Astrocyte (in vitro differentiated cells and primary cell): ENCODE results near the gene OSBP2. TPM values are rescaled to one million over a fixed set of nuclear protein-coding genes. Genes with fewer than 3 reads are reported as not detected.

Experiments used
- DNase-seq: peaks from one replicate; pipeline ENCODE4 v3.0.0-alpha.2; 2010; ENCODE audit warnings: low read depth
- FAIRE-seq: peaks from 2 replicates; lab custom pipeline; 2011; peaks lifted over from hg19 to GRCh38; lab: Jason Lieb, UNC
- H2AFZ ChIP-seq: 2 replicates; pipeline ENCODE4 v1.6.0; 2012; ENCODE audit warnings: low read depth, low read length, inconsistent platforms
- H3K27ac ChIP-seq: 2 replicates; pipeline ENCODE4 v1.5.1; 2011; ENCODE audit warnings: low read depth, low read length, inconsistent platforms
- H3K27me3 ChIP-seq: 2 replicates; pipeline ENCODE4 v1.6.0; 2011; ENCODE audit warnings: low read length, inconsistent platforms; ENCODE audit not compliant: insufficient read depth
- H3K36me3 ChIP-seq: 2 replicates; pipeline ENCODE4 v1.5.1; 2011; ENCODE audit warnings: low read length, inconsistent platforms; ENCODE audit not compliant: insufficient read depth
- H3K4me1 ChIP-seq: 2 replicates; pipeline ENCODE4 v1.5.1; 2011; ENCODE audit warnings: low read length, inconsistent platforms; ENCODE audit not compliant: insufficient read depth
- H3K4me2 ChIP-seq: 2 replicates; pipeline ENCODE4 v1.6.0; 2012; ENCODE audit warnings: low read length, inconsistent platforms
- H3K4me3 ChIP-seq: 2 replicates; pipeline ENCODE4 v1.5.1; 2011; ENCODE audit warnings: low read depth, mild to moderate bottlenecking, low read length, inconsistent platforms; ENCODE audit not compliant: insufficient read depth
- H3K79me2 ChIP-seq: 2 replicates; pipeline ENCODE4 v1.6.0; 2012; ENCODE audit warnings: mild to moderate bottlenecking, low read length, inconsistent platforms; ENCODE audit not compliant: insufficient read depth
- H3K9ac ChIP-seq: 2 replicates; pipeline ENCODE4 v1.6.0; 2012; ENCODE audit warnings: mild to moderate bottlenecking, low read length, inconsistent platforms
- H3K9me3 ChIP-seq: 2 replicates; pipeline ENCODE4 v1.5.1; 2012; ENCODE audit warnings: low read depth, mild to moderate bottlenecking, low read length, inconsistent platforms; ENCODE audit not compliant: insufficient read depth
- H4K20me1 ChIP-seq: 2 replicates; pipeline ENCODE4 v1.6.0; 2012; ENCODE audit warnings: low read length, inconsistent platforms; ENCODE audit not compliant: insufficient read depth
- H3K27ac Mint-ChIP-seq: one replicate; pipeline ENCODE4 v1.8.0; 2021; ENCODE audit warnings: mild to moderate bottlenecking, mixed read lengths; ENCODE audit not compliant: unreplicated experiment
- H3K27me3 Mint-ChIP-seq: one replicate; pipeline ENCODE4 v1.8.0; 2021; ENCODE audit warnings: low read depth, mixed read lengths; ENCODE audit not compliant: unreplicated experiment
- H3K36me3 Mint-ChIP-seq: one replicate; pipeline ENCODE4 v1.8.0; 2021; ENCODE audit warnings: low read depth, mixed read lengths; ENCODE audit not compliant: unreplicated experiment
- H3K4me1 Mint-ChIP-seq: one replicate; pipeline ENCODE4 v1.8.0; 2021; ENCODE audit warnings: low read depth, mixed read lengths; ENCODE audit not compliant: unreplicated experiment
- H3K4me3 Mint-ChIP-seq: one replicate; pipeline ENCODE4 v1.8.0; 2021; ENCODE audit warnings: mild to moderate bottlenecking, moderate library complexity, mixed read lengths; ENCODE audit not compliant: unreplicated experiment
- H3K9me3 Mint-ChIP-seq: one replicate; pipeline ENCODE4 v1.8.0; 2021; ENCODE audit warnings: mild to moderate bottlenecking, mixed read lengths; ENCODE audit not compliant: unreplicated experiment
- EZH2 ChIP-seq: IDR thresholded peaks from 2 replicates; pipeline ENCODE4 v1.6.1; 2012; ENCODE audit warnings: mild to moderate bottlenecking, low read length, inconsistent platforms; ENCODE audit not compliant: insufficient read depth
- total RNA-seq: library from RNA; stranded (reverse); gene quantifications from 2 replicates; pipeline ENCODE4 v1.2.1, GENCODE V29; 2021
- TF ChIP-seq, protein P1 (sequence below): IDR thresholded peaks from 2 replicates; pipeline ENCODE4 v1.5.1; 2011; ENCODE audit warnings: low read depth, mild to moderate bottlenecking, inconsistent platforms, low read length, moderate library complexity; ENCODE audit not compliant: insufficient read depth

Gene OSBP2
- total RNA-seq, 1 donor from 2014 or later = 0.48 TPM

DNA sequence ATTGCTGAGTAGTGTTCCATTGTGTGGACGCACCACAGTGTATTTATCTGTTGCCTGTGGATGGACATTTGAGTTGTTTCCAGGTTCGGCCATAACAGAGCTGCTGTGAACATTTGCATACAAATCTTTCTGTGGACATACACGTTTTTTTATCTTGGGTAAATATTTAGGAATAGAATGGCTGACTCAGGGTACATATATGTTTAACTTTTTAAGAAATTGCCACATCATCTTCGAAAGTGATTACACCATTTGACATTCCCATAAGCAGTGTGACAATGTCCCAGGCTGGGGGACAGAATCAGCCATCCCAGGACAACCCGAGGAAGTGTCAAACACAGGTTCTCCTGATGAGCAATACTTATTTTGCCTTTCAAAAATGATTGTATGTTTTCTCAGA lies 87.9 kb downstream of the OSBP2 start:
- no peak overlapping the region for H3K4me3 Mint-ChIP-seq
- no peaks in the 10 kb centered on the region for H4K20me1 ChIP-seq

DNA sequence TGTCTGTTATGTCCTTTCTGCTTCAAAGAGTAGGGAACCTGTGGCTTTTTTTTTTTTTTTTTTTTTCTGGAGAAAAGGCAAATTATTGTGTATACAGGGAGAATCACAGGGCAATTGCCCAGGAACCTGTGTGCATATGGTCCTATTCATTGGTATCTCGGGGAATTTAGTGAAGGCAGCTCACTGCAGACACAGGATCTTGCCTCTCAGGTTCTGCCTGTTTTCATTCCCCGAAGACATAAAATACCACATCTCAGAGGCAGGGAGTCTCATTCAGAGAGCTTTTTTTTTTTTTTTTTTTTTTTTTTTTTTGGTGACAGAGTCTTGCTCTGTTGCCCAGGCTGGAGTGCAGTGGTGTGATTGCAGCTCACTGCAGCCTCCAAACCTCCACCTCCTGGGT lies 88.3 kb downstream of the OSBP2 start:
- Mint-ChIP-seq H3K4me3 (no peak overlapping the region), H3K27me3 (peaks cover 5% of the 10 kb centered on the region), H3K27ac (no peak overlapping the region), H3K4me1 (peaks cover 26% of the 10 kb centered on the region), H3K36me3 (no peaks in the 10 kb centered on the region), H3K9me3 (peaks cover 6% of the 10 kb centered on the region)
- Histone ChIP-seq H3K27me3 (no peaks in the 10 kb centered on the region), H3K9ac (no peak overlapping the region), H3K27ac (no peak overlapping the region), H3K79me2 (no peaks in the 10 kb centered on the region), H3K4me2 (no peak overlapping the region), H3K4me3 (no peak overlapping the region), H3K36me3 (no peaks in the 10 kb centered on the region), H4K20me1 (no peaks in the 10 kb centered on the region), H2AFZ (no peak overlapping the region), H3K4me1 (no peaks in the 10 kb centered on the region), H3K9me3 (no peaks in the 10 kb centered on the region)
- TF ChIP-seq EZH2 = no peak
- TF ChIP-seq, protein P1, sequence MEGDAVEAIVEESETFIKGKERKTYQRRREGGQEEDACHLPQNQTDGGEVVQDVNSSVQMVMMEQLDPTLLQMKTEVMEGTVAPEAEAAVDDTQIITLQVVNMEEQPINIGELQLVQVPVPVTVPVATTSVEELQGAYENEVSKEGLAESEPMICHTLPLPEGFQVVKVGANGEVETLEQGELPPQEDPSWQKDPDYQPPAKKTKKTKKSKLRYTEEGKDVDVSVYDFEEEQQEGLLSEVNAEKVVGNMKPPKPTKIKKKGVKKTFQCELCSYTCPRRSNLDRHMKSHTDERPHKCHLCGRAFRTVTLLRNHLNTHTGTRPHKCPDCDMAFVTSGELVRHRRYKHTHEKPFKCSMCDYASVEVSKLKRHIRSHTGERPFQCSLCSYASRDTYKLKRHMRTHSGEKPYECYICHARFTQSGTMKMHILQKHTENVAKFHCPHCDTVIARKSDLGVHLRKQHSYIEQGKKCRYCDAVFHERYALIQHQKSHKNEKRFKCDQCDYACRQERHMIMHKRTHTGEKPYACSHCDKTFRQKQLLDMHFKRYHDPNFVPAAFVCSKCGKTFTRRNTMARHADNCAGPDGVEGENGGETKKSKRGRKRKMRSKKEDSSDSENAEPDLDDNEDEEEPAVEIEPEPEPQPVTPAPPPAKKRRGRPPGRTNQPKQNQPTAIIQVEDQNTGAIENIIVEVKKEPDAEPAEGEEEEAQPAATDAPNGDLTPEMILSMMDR = no peak
- FAIRE-seq (no peak), DNase-seq (no peak)

More for the DNA sequence above, 87.9 kb downstream of the OSBP2 start:
- Histone ChIP-seq H3K4me2 (no peak overlapping the region), H2AFZ (no peak overlapping the region), H3K9ac (no peak overlapping the region), H3K27me3 (no peaks in the 10 kb centered on the region), H3K36me3 (no peaks in the 10 kb centered on the region), H3K4me1 (no peaks in the 10 kb centered on the region), H3K4me3 (no peak overlapping the region), H3K27ac (no peak overlapping the region), H3K9me3 (no peaks in the 10 kb centered on the region), H3K79me2 (no peaks in the 10 kb centered on the region)
- Mint-ChIP-seq H3K36me3 (no peaks in the 10 kb centered on the region), H3K4me1 (peaks cover 27% of the 10 kb centered on the region), H3K27ac (no peak overlapping the region), H3K9me3 (peaks cover 6% of the 10 kb centered on the region), H3K27me3 (peaks cover under 1% of the 10 kb centered on the region)
- no peak for TF ChIP-seq EZH2
- TF ChIP-seq, protein P1 = no peak
- DNase-seq (no peak), FAIRE-seq (no peak)

- Histone ChIP-seq H4K20me1 (no peaks in the 10 kb centered on the region), H2AFZ (no peak overlapping the region), H3K36me3 (no peaks in the 10 kb centered on the region), H3K9ac (no peak overlapping the region), H3K27me3 (no peaks in the 10 kb centered on the region), H3K4me2 (no peak overlapping the region), H3K79me2 (no peaks in the 10 kb centered on the region), H3K27ac (no peak overlapping the region), H3K9me3 (no peaks in the 10 kb centered on the region), H3K4me1 (no peaks in the 10 kb centered on the region), H3K4me3 (no peak overlapping the region)
- no peaks in the 10 kb centered on the region for H3K36me3 Mint-ChIP-seq
- no peak overlapping the region for H3K27ac Mint-ChIP-seq
- TF ChIP-seq EZH2 = no peak
- TF ChIP-seq, protein P1 = no peak
- H3K4me1 Mint-ChIP-seq = peaks cover 9% of the 10 kb centered on the region
- peaks cover 6% of the 10 kb centered on the region for H3K9me3 Mint-ChIP-seq
- no peak overlapping the region for H3K4me3 Mint-ChIP-seq
- peaks cover 23% of the 10 kb centered on the region for H3K27me3 Mint-ChIP-seq
- FAIRE-seq (no peak), DNase-seq (no peak)
Observed at GRCh38 chr22:30785527-30785926, 90.9 kb downstream of the OSBP2 start.
